Measurements from ENCODE around the gene FAM53B.
"Not testable (repeated sequence)": the region's sequence is repeated elsewhere in the genome, so short reads cannot be mapped to it uniquely, and the experiment has no call there.

Gene FAM53B

GRCh38 chr10:124626759-124627380 is 117.3 kb downstream of the FAM53B start:
- DNase-seq = no peak

GRCh38 chr10:124625831-124626238 is 118.3 kb downstream of the FAM53B start:
- DNase-seq = no peak

GRCh38 chr10:124624895-124625294 is 119.3 kb downstream of the FAM53B start:
- DNase-seq = no peak

DNA sequence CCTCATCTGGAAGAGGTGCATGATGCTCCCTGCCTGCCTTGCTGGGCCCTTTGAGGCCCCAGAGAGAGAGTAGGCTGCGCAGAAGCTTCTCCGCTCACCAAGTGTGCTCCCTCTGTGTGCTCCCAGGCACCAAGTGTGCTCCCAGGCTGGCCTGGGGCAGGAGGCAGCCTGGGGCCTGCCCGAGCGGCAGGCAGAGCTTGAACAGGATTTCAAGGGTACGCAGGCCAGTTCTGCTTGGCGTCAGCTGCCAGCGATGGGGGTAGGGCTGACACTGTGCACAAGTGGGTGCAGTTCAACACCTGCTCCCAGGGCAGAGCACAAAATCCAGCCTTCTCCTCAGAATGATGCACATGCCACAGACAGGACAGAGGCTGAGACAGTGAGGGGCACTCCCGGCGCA is 119.7 kb downstream of the FAM53B start:
- DNase-seq = no peak

GRCh38 chr10:124624006-124624405 is 120.2 kb downstream of the FAM53B start:
- no peak for DNase-seq

DNA sequence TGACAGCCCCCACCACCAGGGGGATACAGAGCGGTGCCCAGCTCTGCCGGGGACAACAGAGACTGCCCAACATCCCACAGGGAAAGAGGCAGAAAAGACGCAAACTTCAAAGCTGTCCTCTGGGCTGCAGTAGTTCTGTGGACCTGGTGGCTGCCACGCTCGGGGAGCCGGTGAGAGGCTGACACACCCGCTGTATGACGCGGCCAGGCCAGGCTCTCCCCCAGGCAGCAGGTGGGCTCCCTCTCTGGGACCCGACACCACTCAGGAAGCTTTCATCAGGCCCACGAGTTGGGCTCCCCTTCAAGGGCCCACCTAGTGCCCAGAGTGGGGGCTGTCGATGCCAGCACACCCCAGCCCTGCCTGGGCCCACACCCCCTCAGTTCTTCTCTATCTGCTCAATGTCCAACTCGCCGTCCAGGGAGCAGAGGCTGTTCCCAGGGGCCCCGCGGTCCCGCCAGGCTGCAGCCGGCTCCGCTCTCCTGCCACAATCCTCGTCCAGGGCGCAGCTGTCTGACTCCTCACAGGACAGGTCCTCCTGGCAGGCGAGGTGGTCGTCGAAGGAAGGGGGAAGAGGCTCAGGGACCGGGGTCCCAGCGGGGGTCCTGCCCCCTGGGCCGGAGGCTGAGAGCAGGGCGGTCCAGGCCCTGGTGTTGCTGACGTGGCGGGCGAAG is 121.2 kb downstream of the FAM53B start:
- no peak for DNase-seq

DNA sequence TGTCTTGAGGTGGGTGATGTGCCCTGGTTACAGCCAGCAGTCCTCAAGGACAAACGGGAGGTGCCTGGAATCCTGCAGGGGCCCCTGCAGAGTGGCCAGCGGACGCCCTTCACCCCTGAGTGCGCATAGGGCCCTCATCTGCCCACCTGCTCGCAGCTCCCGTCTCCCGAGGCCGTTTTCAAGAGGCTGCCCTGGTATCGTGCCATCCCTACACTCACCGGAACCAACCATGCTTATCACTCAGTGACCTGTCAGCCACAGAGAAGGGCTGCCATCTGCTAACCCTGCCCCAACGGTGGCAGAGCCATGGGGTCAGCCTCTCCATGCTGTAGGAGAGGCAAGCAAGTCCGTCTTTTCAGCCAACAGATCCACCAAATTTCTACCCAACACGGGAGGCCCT is 122.0 kb downstream of the FAM53B start:
- DNase-seq = no peak

- no peak for DNase-seq
These were observed 122.5 kb downstream of the FAM53B start for GRCh38 chr10:124621637-124622036.

DNA sequence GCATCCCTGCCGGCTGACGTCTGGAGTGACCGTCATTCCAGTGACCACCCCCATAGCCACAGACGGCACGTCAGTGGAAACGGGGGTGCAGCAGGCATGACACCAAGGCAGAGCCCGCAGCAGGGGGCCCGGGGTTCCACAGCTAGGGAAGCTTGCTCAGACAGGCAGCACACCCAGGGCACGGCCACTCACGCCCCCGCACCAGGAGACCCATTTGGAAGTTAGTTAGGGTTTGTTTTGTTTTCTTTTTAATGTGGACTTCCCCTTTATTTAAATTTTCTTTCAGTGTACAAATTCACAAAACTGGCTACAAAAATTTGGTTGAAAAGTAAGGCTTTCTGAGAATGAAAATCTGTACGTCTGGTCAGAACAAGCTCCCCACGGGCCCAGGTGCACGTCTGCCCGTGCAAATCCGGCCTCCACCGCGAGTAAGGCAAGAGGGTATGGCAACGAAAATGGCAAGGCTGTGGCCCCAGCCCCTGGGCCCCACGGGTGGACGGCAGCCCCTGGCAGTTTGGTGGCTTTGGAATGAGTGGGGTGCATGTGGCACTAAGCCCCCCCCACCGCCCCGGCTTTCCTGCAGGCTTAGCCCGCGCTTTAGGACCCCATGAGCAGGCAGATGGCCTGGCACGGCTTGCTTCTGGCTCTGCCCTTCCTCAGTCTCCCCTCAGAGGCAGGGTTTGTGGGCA is 124.2 kb downstream of the FAM53B start:
- DNase-seq = peak; percentile 23 to 50

DNA sequence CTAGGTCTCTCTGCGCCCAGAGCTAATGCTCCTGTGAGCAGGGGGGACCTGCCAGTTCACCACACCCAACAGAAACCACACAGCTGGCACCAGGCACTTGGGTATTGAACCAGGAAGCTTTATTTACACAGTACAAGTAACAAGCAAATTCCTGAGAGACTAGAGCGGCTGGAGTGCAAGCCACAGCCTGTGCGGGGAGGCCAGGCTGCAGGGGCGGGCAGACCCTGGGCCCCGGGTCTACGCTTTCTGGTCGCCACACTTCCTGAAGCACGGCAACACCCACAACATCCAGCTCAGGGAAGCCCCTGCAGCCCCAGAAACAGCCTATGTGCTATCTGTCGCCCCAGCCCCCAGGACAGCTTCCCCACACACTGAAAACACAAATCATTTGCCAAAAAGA is 125.0 kb downstream of the FAM53B start:
- DNase-seq = no peak

- no peak for DNase-seq
These were observed 125.6 kb downstream of the FAM53B start for GRCh38 chr10:124618470-124619073.

- DNase-seq = no peak
These were observed 127.4 kb downstream of the FAM53B start for GRCh38 chr10:124616836-124617130.

DNA sequence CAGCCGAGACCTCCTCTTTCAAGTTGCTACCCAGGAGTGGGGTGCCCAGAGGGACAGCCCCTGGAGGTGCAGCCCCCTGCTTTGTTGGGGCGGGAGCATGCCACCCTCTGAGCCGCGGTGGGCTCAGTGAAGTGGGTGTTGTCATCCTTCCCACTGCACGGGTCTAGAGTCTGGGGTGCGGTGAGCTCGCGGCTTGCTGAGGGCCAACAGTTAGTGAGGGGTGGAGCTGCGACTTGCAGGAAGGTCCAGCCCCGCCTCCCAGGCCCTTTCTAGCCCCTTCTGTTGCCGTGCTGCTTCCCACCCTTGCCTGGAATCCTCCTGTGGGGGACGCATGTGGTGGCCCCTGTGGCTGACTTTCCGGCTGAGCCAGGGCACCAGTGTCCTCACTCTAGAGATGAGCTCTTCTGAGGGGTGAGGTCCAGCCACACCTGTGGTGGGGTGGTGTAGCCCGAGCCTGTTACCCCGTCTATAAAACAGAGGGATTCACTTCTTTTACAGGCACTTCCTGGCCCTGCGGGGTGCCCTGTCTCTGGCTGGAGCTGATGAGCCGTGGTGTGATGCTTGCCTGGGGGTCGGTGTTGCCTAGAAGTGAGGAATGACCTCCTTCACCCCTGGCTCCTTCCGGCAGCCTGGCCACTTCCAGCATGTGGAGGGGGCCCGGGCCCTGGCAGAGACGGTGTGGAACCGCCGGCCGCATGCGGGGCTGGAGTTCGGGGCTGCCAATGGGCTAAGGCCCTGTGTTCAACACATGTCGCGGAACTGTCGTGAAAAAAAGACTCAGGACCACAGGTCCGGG is 127.9 kb downstream of the FAM53B start:
- no peak for DNase-seq

- DNase-seq = no peak
These were observed 128.9 kb downstream of the FAM53B start for GRCh38 chr10:124615259-124615658.

GRCh38 chr10:124614003-124614659 is 130.0 kb downstream of the FAM53B start:
- DNase-seq = no peak

DNA sequence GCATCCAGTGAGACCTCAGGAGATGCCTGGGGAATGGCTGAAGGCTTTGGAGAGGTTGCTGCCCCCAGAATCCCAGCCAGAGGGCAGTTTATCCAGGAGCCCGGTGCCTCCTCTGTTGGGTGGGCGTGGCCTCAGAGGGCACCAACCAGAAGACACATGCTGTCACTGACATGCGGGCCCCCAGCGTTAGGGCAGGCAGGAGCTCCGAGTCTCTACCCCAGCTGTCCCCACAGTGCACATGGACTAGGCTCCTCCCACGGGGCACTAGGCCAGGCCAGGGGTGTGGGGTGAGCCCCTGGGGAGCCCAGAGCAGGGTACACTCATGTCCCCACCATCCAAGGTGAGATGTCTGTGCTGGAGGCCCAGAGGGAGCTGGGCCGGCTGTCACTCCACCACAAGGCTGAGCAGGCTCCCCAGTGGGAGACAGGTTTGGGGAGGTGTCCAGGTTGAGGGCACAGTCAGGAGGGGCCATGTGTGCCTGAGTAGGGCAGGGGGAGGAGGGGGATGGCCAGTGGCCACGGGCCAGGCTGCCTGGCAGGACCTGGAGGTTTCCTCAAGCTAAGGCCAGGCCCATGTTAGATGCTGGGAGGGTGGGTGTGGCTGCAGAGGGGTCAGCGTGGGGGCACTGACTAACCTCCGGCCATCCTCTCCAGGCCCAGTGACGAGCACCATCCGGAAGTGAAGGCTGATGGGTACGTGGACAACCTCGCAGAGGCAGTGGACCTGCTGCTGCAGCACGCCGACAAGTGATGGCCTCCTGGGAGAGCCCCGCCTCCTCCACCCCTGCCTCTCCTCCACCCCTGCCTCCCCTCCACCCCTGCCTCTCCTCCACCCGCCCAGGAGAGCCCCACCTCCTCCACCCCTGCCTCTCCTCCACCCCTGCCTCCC is 131.3 kb downstream of the FAM53B start:
- no peak for DNase-seq

GRCh38 chr10:124611738-124612137 is 132.4 kb downstream of the FAM53B start:
- DNase-seq = peak; percentile 51 to 69

DNA sequence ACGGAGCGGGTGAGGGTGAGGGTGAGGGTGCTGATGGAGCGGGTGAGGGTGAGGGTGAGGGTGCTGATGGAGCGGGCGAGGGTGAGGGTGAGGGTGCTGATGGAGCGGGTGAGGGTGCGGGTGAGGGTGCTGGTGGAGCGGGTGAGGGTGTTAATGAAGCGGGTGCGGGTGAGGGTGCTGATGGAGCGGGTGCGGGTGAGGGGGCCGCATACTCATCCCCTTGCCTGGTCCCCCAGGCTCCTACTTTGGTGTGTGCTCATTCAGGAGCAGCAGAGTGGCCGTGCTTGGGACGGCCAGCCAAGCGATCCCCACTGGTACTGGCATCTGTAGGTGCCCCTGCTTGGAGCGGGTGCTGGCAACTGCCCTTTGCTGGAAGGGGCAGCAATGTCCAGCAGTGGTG is 133.3 kb downstream of the FAM53B start:
- not testable (repeated sequence) for DNase-seq

- DNase-seq = not testable (repeated sequence)
These were observed 134.0 kb downstream of the FAM53B start for GRCh38 chr10:124610186-124610585.

DNA sequence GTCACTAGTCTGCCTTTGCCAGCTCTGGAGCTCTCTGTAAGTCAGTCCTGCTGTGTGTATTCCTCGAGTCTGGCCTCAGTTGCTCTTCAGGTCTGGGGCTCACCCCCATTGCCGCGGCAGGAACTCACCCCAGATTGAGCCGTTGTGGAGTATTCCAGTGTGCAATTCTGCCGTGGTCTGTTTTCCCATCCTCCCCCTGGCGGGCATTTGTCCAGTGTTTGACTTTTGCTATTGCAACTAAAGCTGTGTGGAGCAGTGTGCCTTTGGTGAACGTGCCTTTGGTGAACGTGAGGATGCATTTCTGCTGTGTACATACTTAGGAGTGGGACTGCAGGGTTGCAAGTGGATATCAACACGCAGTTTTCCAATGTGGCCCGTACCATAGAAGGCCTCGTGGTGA is 134.5 kb downstream of the FAM53B start:
- no peak for DNase-seq

DNA sequence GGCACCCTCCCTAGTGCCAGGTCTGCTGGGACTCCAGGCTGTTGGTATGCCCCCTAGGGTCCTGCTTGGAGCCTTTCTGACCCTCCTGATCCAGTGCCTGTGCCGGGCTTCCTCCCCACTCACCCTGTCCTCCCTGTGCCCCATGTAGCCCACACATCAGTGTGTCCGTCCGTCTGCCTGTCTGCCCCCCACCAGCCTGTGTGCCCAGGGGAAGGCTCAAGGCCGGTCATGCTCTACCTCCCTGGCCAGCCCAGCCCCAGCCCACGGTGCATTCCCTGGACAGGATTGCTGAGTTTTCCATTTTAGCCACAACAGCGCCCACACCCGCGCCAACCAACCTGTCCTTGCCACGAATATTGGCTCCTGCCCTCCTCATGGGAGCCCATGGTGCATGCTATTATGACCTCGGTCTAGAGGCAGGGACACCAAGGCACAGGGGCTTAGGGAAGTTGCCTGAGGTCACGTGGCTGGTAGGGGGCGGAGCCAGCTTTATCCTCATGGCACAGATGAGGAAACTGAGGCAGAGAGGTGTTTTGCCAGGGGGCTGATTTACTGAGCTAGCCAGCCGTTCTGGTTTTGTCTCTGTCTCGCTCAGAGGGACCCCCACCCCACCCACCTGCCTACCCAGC is 136.0 kb downstream of the FAM53B start:
- no peak for DNase-seq

All from inflammatory macrophage (primary cell).